ENCODE results near the gene BCOR.

BCOR gene

DNA sequence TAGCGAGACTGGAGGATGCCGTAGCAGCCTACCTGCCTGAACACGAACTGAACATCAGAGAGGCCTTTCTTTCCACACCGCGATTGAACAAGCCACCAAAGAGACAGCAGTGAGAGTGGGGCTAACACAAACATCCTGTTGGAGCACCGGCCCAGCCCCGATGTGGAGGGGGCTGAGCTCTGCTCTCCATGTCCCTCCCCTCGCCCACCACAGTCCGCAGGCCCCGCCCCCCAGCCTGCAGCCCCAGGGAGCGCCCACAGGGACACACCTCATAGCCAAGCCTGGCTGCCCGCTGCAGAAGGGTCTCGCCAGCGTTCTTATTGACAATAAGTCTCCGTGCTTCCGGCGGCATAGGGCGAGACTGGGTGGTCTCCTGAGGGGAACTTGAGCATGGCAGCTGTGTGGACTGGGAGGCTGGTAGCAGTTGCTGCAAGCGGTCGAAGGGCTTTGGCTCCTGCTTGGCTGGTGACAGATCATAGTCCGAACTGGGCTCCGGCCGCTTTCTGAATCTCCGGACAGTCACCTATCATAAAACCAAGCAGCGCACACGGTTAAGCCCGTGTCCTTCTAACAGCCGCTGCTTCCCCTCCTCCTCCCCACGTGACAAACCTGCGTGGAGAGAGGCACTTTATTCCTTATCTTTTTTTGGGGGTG is 35.8 kb downstream of the BCOR start:
- DNase-seq = no peak

DNA sequence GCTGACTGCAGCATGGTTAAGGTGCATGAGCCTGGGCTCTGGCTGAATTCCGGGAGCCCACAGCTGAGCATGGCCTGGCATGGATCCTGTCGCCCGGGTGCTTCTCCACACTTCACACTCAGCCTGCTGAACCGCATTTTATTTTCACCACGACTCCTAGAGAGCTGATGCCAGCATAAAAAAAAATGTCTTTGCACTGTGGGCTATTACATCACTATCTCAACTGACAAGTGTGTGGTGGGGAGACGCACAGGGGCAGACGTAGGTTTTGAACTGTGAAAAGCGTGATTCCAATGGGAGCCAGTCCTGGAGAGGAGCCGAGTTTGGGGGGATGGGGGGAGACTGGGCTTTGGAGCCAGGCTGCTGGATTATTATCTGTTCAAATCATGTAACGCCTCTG is 36.8 kb downstream of the BCOR start:
- DNase-seq = no peak

DNA sequence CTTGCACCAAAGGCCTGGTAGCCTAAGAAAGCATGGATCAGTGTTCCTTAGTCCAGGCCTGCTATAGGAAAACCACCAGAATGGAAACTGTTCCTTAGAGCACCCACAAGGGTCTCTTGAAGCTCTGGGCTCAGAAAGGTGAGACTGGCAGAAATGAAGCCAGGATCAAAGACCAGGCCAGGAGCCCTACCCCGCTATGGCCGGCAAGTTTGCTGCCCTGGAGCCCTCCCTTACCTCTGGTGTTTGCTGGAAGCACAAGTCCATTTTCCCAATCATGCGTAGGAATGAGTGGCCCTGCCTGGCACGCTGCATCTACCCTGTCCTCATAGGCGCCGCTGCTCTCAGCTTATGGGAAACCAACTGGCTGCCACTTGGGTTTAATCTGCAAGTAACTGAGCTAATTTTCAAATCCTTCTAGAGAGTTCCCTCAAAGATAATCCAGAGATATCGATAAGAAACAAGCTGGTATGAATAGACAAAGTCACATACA is 37.4 kb downstream of the BCOR start:
- DNase-seq = no peak

DNA sequence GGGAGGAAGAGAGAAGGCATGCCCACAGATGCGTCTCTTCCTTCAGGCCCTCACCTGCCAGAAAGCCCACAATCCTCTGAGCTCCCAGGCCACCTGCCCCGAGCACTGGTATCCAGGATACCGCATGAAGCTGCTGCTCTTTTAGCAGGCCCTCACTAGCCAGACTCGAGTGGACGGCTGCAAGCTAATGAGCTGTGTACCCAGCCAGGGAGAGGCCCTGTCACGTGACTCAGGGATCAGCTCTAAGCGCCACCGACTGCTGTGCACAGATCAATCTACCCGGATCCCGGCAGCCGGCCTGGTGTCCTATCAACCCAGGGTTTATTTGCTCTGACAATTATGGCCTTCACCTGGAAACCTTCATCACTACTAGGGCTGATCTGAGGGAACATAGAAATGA is 39.0 kb downstream of the BCOR start:
- no peak for DNase-seq

DNA sequence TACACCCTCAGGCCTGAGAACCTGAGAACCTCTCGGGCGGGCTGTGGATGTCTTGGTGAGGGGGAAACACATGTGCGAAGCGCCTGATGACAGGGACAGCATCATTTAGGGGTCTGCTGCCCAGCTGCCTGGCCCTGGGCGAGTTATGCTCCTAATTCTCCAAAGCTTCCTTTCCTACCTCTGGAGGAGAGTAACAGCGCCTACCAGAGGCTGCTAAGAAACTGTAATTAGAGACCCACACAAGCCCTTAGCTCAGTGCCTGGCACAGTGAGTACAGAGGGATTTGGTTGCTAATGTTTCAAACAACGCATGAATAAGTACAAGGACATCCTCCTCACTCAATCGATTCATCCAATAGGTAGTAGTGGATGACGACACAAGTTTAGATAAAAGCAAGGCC is 40.4 kb downstream of the BCOR start:
- DNase-seq = no peak

DNA sequence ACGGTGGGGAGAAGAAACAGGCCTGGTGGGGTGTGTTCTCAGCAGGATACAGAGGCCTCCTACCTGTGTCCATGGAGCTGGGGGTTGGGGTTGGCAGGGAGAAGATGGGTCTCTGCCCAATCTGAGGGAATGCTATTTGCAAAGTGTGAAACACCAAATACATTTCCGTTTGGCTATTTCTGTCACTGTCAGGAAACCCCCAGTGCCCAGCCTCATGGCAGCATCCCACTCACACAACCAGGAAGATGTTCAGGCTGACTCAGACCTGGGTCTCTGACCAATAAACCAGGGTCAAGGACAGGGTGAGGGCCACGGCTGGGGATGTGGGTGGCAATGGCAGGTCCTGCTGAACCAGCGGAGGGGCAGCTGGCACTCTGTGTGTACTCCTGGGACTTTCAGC is 41.3 kb downstream of the BCOR start:
- DNase-seq = no peak

DNA sequence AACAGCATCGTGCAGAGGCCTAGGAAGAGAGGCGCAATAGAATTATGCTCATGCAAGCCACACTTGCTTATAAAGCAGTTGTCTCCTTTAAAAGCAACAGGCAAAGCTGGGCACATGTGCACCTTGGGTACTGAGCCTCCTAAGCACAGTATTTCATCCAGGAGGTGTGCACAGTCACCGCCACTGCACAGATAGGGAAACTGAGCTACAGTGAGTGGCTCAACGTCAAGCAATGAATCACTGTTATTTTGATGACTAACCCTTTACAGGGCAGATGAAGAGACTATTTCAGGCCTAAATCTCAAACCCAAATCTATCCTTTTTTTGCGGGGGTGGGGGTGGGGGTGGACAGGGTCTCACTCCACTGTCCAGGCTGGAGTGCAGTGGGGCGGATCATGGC is 42.3 kb downstream of the BCOR start:
- DNase-seq = no peak

DNA sequence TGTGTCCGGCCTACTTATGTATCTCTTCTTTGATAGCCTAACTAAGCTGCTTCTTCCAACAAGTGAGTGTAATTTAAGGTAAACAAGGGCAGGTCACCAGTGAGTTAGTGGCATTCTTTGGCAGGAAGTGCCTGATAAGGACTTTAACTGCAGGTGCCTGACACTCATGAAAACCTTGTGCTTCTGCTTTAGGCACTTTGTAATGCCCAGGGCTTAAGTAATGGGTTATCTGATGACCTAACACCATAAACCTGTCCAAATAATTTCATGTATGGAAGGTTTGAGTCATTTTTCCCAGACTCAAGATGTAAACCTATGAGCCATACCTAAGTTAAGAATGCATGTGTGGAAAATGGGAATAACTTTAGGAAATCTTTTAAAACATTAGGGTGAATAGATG is 43.0 kb downstream of the BCOR start:
- DNase-seq = no peak

DNA sequence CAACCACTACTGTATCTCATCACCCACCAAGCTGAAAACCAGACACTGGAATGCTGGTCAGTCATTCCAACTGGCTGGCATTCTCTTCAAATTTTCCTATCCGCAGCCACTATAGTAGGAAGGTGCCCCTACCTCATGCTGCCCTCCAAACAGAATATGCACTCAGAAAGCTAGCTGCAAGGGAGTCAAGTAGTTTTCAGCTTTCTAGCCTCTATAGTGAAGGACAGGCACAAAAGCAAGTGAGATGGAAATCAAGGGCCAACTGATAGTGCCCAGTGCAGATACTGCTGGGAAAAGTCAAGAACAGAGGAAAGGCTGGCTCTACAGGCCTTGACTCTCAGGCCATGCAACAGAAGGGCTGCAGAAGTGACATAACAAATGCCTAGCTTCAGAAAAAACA is 47.2 kb downstream of the BCOR start:
- no peak for DNase-seq

DNA sequence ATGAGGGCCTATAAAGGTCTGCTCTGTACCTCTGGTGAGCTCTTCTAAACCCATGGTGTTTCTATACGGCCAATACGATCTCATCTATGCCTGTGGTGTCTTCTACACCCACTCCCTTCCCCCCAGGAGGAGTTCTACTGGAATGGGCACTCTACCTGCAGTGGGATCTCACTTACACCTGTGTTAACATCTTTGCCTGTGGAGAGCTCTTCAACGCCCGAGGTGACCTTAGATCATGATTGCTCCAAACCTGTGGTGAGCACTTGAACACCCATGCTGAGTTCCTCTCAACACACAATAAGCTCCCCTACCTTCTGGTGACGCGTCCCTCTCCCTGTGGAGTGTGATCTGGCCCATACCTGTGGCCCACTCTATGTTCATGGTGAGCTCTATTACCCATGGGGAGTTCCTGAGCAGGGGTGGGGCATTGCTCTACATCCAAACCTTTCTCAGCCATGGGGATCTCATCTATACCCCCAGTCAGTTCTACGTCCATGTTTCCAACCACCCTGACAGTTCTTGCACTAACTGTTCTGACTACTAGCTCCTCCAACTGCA is 48.6 kb downstream of the BCOR start:
- no peak for DNase-seq

DNA sequence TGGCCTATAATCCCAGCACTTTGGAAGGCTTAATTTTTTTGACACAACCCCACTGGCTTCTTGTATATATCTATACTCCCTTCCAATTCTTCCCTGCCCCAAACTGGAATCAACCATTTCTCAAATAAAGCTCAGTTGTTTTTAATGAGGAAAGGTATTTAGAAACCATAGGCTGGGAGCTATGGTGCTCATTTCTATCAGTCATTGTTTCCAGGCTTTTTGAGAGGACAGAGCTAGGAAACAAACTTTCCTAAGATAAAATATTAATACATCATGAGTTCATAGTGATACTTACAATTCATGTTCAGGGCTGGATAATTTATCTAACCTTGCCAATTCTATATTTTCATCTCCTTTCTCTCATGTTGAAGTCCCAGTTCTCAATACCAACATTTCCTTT is 50.3 kb downstream of the BCOR start:
- no peak for DNase-seq

DNA sequence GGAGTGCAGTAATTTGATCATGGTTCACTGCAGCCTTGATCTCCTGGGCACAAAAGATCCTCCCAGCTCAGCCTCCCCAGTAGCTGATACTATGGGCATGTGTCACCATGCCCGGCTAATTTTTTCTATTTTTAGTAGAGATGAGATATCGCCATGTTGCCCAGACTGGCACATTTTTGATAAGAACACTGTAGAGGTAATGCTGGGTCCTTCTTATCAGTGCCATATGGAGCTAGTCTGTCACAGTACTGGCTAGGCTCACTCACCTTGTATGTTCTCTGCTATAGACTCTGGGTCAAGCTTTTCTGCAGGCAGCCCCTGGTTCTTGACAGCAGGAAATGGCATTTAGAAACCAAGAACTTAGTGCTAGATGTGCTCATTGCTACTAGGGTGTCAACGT is 53.9 kb downstream of the BCOR start:
- no peak for DNase-seq

DNA sequence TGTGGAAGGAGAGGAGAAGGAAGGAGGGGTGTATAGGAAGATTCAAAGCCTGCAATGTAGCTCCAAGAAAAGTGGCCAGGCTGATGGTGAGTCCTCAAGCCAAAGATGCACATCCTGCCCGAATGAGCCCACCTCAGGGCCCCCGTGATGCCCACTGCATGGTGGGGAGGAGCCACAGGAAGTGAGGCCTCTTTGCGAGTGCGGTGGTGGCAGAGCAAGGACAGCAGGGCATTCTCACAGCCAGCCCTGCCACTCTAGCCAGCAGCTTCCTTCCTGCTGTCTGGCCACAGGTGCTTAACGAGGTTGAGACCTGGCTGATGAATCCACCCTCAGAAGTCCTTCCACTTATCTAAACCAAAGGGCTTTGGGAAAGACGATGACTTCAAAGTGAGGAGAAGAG is 55.8 kb downstream of the BCOR start:
- DNase-seq = no peak

DNA sequence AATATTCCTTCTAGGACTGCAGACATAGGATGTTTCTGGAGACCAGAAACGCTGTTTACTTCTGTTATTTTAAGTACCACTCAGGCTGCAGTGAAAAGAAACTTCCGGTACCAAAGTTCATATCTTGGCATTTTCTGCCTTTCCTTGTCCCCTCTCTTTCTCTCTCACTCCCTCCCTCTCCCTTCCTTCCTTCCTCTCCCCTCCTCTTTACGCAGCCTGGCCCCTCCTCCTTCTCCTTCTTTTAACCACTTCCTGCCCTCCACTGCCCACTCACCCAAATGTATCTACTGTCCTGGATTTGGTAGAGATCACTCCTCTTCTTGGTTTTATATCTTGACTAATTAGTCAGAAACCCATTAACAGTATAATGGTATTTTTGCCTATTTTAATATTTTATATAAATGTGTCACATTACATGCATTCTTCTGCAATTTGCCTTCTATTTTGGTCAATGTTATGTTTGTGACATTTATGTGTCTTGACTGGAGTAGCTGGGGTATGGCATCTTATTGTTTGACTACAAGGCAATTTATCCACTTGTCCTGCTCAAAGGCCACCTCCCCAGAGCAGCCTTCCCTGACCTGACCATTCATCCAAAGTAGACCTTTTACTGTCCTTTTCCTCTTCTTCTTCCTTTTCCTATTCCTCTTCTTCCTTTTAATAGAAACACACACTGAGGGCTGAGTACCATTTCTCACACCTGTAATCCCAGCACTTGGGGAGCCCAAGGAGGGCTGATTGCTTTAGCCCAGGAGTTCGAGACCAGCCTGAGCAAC is 56.9 kb downstream of the BCOR start:
- no peak for DNase-seq

DNA sequence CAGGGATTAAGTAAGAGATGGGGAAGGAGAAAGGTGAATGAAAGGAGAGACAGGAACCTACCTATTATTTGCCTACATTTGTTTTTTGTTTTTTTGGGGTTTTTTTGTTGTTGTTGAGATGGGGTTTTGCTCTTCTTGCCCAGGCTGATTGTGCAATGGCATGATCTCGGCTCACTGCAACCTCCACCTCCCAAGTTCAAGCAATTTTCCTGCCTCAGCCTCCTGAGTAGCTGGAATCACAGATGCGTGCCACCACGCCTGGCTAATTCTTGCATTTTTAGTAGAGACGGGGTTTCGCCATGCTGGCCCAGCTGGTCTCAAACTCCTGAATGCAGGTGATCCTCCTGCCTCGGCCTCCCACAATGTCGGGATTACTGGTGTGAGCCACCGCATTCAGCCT is 57.9 kb downstream of the BCOR start:
- no peak for DNase-seq

DNA sequence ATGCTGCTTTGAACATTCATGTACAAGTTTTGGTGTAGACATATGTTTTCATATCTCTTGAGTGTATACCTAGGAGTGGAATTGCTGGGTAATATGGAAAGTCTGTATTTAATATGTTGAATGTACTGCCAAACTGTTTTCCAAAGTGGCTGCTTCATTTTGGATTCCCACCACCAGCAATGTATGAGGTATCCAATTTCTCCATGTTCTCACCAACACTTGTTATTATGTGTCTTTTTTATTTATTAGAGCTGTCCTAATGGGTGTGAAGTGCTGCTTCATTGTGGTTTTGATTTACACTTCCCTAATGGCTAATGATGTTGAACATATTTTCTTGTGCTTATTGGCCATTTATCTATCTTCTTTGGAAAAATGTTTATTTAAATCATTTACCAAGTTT is 60.4 kb downstream of the BCOR start:
- no peak for DNase-seq

DNA sequence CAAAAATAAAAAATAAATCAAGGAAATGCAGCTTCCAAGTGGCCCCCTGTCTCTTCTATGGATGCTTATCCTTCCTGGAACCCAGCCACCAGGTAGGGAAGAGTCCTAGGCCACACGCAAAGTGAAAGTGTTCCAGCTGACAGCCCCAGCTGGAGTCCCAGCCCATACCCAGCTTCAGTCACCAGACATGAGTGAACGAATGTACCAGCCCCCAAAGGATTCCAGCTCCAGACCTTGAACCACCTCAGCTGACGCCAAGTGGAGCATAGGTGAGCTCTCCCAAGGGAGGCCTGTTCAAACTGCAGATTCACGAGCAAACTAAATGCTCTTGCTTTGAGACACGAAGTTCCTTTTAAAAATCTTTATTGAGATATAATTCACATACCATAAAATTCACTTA is 62.0 kb downstream of the BCOR start:
- no peak for DNase-seq

DNA sequence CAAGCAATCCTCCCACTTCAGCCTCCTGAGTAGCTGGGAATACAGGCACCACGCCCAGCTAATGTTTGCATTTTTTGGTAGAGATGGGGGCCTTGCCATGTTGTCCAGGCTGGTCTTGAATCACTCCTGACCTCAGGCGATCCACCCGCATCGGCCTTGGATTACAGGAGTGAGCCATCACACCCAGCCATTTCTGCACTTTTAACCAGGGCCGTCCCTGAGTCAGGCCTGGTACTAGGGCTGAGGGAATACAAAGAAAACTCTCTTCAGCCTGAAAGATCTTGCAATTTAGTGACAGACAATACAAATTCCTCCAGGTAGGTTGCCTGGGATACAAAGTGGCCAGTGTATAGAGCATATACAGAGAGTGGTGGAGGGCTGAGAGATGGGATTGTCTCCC is 65.8 kb downstream of the BCOR start:
- DNase-seq = no peak

DNA sequence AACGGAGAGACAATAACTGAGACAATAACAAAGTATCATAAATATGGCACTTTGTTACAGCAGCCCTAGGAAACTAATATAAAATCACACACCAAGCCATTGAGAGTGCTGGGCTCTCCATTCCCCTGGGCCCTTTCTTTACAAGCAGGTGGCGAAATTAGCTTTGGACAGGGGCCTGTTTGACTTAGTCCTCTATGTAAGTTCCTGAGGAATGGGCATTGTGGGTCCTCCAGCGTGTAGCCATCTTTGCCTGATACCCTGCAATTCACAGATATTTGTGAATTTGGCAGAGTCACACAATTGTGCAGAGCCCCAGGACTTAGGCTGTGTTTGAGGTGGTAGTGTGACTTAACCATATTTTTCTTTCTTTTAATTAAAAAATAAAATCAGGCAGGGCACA is 67.6 kb downstream of the BCOR start:
- DNase-seq = no peak

DNA sequence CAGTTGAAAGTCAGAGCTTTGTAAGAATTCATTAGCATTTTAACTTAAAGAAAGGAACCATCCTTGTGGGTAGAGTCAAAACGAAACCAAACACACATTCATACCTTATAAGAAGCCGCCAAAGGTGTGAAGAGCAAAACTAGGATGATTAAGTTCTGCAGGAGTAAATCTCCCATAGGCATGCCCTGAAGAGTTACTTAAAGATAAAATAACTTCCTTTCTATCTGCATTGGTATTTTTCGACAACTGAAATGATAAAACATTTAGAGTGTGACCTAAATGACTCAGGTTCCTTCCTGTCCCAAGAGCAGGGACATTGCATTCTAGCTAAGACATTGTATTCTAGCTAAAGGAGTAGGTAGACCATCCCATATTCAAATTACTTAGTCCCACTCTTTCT is 75.3 kb downstream of the BCOR start:
- no peak for DNase-seq

DNA sequence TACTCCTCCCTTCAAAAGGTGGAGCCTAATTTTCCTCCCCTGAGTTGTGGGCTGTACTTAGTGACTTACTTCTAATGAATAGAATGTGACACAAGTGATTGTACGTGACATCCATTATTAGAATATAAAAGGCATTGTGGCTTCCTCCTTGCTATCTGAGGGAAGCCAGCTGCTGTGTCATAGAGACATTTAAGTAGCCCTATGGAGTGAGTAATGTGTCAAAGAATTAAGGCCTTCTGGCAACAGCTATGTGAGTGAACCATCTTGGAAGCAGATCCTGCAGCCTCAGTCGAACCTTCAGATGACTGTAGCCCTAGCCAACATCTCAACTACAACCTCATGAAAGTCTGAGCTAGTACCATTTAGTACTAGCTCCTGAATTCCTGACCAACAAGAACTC is 76.1 kb downstream of the BCOR start:
- no peak for DNase-seq

DNA sequence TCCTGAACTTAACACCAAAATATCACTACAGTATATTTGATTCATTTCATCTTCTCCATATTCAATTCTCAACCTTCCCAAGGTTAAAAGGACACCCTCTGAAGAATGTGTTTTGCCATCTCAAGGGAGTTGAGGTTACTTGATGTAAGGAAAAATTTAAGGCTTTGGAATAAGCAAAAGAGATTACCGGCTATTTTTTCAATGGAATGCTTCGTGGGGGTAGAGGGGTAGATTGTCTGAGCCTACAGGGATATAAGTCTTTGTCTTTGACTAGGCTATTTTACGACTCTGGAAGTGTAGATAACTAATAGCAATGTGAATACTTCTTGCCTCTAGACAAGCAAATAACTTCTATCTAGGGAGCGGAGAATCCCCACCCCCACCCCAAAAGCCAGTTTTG is 78.2 kb downstream of the BCOR start:
- DNase-seq = no peak

DNA sequence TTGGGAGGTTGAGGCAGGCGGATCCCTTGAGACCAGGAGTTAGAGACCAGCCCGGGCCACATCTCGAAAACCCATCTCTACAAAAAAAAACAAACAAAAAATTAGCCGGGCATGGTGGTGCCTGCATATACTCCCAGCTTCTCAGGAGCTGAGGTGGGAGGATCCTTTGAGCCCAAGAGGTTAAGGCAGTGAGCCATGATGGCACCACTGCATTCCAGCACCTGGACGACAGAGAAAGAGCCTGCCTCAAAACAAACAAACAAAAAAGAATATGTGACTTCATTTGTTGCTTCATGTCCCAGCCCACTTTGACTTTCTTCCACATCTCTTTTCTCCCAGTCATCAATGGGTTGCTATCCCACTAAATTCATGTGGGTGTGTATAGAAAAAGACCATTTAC is 79.7 kb downstream of the BCOR start:
- DNase-seq = no peak

DNA sequence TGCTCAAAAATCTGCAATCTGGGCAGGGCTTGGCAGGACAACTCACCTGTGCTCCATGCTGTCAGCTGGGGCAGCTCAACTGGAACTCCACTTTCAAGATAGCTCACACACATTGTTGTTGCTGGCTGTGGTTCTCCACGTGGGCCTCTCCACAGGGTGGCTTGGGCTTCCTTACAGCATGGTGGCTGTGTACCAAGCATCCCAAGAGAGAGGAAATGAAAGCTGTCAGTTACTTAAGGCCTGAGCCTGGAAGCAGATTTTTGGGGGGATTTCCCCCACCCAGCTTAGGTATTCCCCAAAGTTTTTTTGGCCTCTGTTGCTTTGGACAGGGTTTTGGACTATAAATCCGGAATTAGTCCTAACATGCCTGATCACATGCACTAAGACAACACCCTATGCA is 81.0 kb downstream of the BCOR start:
- no peak for DNase-seq

DNA sequence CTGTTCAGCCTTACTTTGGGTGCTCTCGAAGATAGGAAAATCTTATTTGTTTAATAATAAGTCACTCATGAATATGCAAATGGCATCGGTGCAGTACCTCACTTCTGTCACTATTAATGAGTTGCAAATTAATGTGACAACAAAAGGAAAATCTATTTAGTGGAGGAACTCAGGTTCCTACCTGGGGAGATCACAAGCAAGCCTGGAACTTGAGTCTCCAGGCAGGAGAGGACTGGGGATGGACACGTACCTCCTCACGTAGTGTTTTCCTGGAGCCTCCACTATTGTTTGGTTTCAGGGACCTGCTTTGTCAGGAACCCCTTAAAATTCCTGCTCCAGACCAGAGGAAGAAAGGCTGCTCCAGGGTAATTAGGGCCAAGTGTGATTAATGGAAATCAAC is 82.1 kb downstream of the BCOR start:
- DNase-seq = no peak

All from amniotic stem cell (primary cell).